Panc1 (cell line): ENCODE data around the gene RALGPS1. TPM values are rescaled to one million over a fixed set of nuclear protein-coding genes. Genes with fewer than 3 reads are reported as not detected.

Source experiments
- ATAC-seq: fragments of 200-7000 bp; cut with Tn5 transposase; 2 replicates; pipeline ENCODE4 v1.9.1; 2020; ENCODE audit warnings: mild to moderate bottlenecking, moderate library complexity
- BruUV-seq: library from RNA; stranded (reverse); fragments of 400-500 nt; replicated peaks from 2 replicates; lab custom pipeline; 2021; lab: Mats Ljungman, UMichigan
- CTCF ChIA-PET: fragments of 300-600 bp; sonication (Branson Sonifier 250); formaldehyde crosslinking; loops from one replicate; lab custom pipeline; 2022; ENCODE audit warnings: antibody characterized with exemption; lab: Charles Lee
- POLR2A ChIA-PET: fragments of 300-600 bp; sonication (Branson Sonifier 250); formaldehyde crosslinking; loops from one replicate; lab custom pipeline; 2022; ENCODE audit warnings: antibody characterized with exemption; lab: Charles Lee
- DNase-seq: peaks from one replicate; pipeline ENCODE4 v3.0.0-alpha.2; 2010; ENCODE audit warnings: low read depth, low spot score
- H3K27ac ChIP-seq: 2 replicates; pipeline ENCODE4 v1.5.1; 2011; ENCODE audit warnings: mild to moderate bottlenecking, low read length, inconsistent platforms
- H3K27me3 ChIP-seq: fragments of 200-500 bp; sonication (Bioruptor generic); 2 replicates; pipeline ENCODE4 v1.6.0; 2014; ENCODE audit warnings: low read length, inconsistent platforms; ENCODE audit not compliant: control insufficient read depth, insufficient read depth
- H3K36me3 ChIP-seq: fragments of 200-500 bp; sonication (Bioruptor generic); 2 replicates; pipeline ENCODE4 v1.5.1; 2014; ENCODE audit warnings: inconsistent platforms, mild to moderate bottlenecking, low read length, moderate library complexity; ENCODE audit not compliant: control insufficient read depth, insufficient read depth
- H3K4me1 ChIP-seq: 2 replicates; pipeline ENCODE4 v1.5.1; 2011; ENCODE audit warnings: inconsistent platforms, mild to moderate bottlenecking, low read length, moderate library complexity; ENCODE audit not compliant: control insufficient read depth, insufficient read depth
- H3K4me3 ChIP-seq, 2 experiments: 2 replicates each; pipeline ENCODE4 v1.5.1; 2011 to 2012; ENCODE audit warnings: low read depth in 2 of 2, low read length in 2 of 2, mild to moderate bottlenecking in 2 of 2, inconsistent platforms in 1 of 2, moderate library complexity in 1 of 2
- H3K9me3 ChIP-seq: fragments of 200-500 bp; sonication (Bioruptor generic); 2 replicates; pipeline ENCODE4 v1.5.1; 2014; ENCODE audit warnings: low read depth, mild to moderate bottlenecking, inconsistent platforms, low read length, moderate library complexity; ENCODE audit not compliant: control insufficient read depth, insufficient read depth
- POLR2AphosphoS5 ChIP-seq: IDR thresholded peaks from 2 replicates; pipeline ENCODE4 v1.6.1; 2012; ENCODE audit warnings: mild to moderate bottlenecking, low read depth, low read length, moderate library complexity
- REST ChIP-seq, 2 experiments: IDR thresholded peaks; 2 replicates each; pipeline ENCODE4 v1.6.1; 2011 to 2012; ENCODE audit warnings: low read depth in 2 of 2, control low read depth in 1 of 2, low read length in 1 of 2, mild to moderate bottlenecking in 1 of 2, moderate library complexity in 1 of 2; ENCODE audit not compliant: insufficient read depth in 1 of 2
- SIN3A ChIP-seq: IDR thresholded peaks from 2 replicates; pipeline ENCODE4 v1.6.1; 2012; ENCODE audit warnings: low read depth, mild to moderate bottlenecking, low read length, moderate library complexity, borderline replicate concordance; ENCODE audit not compliant: insufficient read depth
- TCF7L2 ChIP-seq: IDR thresholded peaks from 2 replicates; pipeline ENCODE4 v1.6.1; 2011; ENCODE audit warnings: mild to moderate bottlenecking, low read depth, low read length, inconsistent platforms
- in situ Hi-C: cut with HindIII; loops from 2 replicates; pipeline ENCODE4 v1.10.0; 2016; ENCODE audit warnings: low sequenced_read_pairs, low pct_unique_long_range_greater_than_20kb
- intact Hi-C: fragments of 100-400 bp; cut with micrococcal nuclease; formaldehyde crosslinking; loops from one replicate; pipeline ENCODE4 v1.10.0; 2022; ENCODE audit not compliant: unreplicated experiment
- total RNA-seq: library from RNA; stranded (reverse); gene quantifications from one replicate; pipeline ENCODE4 v1.2.1, GENCODE V29; 2021; ENCODE audit not compliant: unreplicated experiment
- TF ChIP-seq, protein P1 (sequence below): fragments of 450-650 bp; IDR thresholded peaks from 2 replicates; pipeline ENCODE4 v1.5.1; 2017; ENCODE audit warnings: mild to moderate bottlenecking

RALGPS1 gene
- total RNA-seq, 1 experiment from 2014 or later, result 7.2 TPM

DNA sequence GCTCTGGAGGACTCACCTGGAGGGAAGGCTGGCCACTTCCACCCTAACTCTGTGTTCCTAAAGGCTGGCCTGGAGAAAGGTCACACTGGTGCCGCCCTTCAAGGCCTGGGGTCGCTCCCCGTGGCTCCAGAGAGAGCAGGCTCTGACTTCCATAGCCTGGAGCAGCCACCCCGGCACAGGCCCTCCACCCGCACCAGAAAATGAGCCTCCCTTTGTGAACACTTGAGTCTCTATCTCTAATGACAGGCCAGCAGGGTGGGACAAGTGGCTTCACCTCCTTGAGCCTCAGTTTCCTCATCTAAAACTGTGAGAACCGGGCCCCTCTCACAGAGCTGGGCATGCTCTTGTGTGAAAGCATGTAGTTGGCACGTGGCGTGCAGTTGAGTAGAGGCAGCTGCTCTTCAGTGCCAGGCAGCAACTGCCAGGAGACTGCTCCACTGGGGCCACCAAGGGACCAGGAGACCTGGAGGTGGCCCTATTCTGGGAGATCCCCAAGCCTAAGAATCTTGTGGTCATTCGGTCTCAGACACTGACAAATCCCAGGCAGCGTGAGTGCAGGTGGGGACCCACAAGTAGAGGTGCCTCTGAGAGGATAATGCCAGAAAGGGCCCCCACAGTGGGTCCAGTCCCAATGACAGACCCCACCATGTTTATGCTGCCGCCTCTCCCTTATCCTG lies 293.3 kb downstream of the RALGPS1 start:
- ChIA-PET POLR2A (no interaction called here), CTCF (no interaction called here)
- no peaks in the 10 kb centered on the region for H3K4me1 ChIP-seq
- BruUV-seq, result no TSS peak
- ATAC-seq (no peak), DNase-seq (no peak)
- no peaks in the 10 kb centered on the region for H3K36me3 ChIP-seq
- in situ Hi-C loops, result no loop called here
- H3K9me3 ChIP-seq, result no peaks in the 10 kb centered on the region
- no peaks in the 10 kb centered on the region for H3K27me3 ChIP-seq
- intact Hi-C loops, result no loop called here
- H3K4me3 ChIP-seq, result no peak overlapping the region
- TF ChIP-seq REST (IDR thresholded peaks at IDR 0.05; ENCODE audit: insufficient read depth in 1 of 2, low read depth in 2 of 2, low read length in 1 of 2) (no peak), POLR2AphosphoS5 (no peak), SIN3A (no peak), TCF7L2 (no peak)
- TF ChIP-seq, protein P1, sequence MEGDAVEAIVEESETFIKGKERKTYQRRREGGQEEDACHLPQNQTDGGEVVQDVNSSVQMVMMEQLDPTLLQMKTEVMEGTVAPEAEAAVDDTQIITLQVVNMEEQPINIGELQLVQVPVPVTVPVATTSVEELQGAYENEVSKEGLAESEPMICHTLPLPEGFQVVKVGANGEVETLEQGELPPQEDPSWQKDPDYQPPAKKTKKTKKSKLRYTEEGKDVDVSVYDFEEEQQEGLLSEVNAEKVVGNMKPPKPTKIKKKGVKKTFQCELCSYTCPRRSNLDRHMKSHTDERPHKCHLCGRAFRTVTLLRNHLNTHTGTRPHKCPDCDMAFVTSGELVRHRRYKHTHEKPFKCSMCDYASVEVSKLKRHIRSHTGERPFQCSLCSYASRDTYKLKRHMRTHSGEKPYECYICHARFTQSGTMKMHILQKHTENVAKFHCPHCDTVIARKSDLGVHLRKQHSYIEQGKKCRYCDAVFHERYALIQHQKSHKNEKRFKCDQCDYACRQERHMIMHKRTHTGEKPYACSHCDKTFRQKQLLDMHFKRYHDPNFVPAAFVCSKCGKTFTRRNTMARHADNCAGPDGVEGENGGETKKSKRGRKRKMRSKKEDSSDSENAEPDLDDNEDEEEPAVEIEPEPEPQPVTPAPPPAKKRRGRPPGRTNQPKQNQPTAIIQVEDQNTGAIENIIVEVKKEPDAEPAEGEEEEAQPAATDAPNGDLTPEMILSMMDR, result no peak
- H3K27ac ChIP-seq, result no peak overlapping the region

- intact Hi-C loops (no loop called here), in situ Hi-C loops (no loop called here)
- TF ChIP-seq TCF7L2, result no peak
- TF ChIP-seq, protein P1, result no peak
- CTCF ChIA-PET, result no interaction called here
- Histone ChIP-seq H3K27ac (no peak overlapping the region), H3K9me3 (no peaks in the 10 kb centered on the region), H3K27me3 (no peaks in the 10 kb centered on the region), H3K4me3 (no peak overlapping the region), H3K4me1 (no peaks in the 10 kb centered on the region), H3K36me3 (no peaks in the 10 kb centered on the region)
- POLR2A ChIA-PET, result no interaction called here
- DNase-seq (no peak), ATAC-seq (no peak)
- no TSS peak for BruUV-seq
Observed at GRCh38 chr9:127208416-127208815, 293.8 kb downstream of the RALGPS1 start.
